Gastroesophageal sphincter (tissue), 4 donors: ENCODE data around the gene IBSP. TPM values are rescaled to one million over a fixed set of nuclear protein-coding genes. Genes with fewer than 3 reads are reported as not detected.
A peak's percentile ranks its signal among the peaks of the same experiment; 100 is the strongest.

Experiments used
- ATAC-seq: fragments of 150-250 bp; one replicate; pipeline ENCODE4 v1.9.1; 2016; ENCODE audit warnings: mild to moderate bottlenecking, moderate library complexity
- H3K27ac ChIP-seq, 4 donors: fragments of 200-600 bp; sonication (generic) in 3 of 4; 1 replicate in 3 of 4; 2 replicates in 1 of 4; pipeline ENCODE4 v1.5.1; 2016 to 2019
- H3K27me3 ChIP-seq: fragments of 200-600 bp; sonication (generic); one replicate; pipeline ENCODE4 v1.5.1; 2019
- H3K36me3 ChIP-seq, 2 donors: fragments of 200-600 bp; sonication (generic); one replicate each; pipeline ENCODE4 v1.5.1; 2019; ENCODE audit warnings: control low read depth in 1 of 2
- H3K4me1 ChIP-seq, 3 donors: fragments of 200-600 bp; sonication (generic); 1 replicate in 2 of 3; 2 replicates in 1 of 3; pipeline ENCODE4 v1.5.1; 2016 to 2019; ENCODE audit warnings: control low read depth in 2 of 3
- H3K4me3 ChIP-seq, 2 donors: fragments of 200-600 bp; sonication (generic); one replicate each; pipeline ENCODE4 v1.5.1; 2019; ENCODE audit warnings: mild to moderate bottlenecking in 1 of 2, moderate library complexity in 1 of 2
- H3K9me3 ChIP-seq, 3 donors: fragments of 200-600 bp; sonication (generic); one replicate each; pipeline ENCODE4 v1.5.1; 2017 to 2019; ENCODE audit warnings: control low read depth in 2 of 3
- CTCF ChIP-seq, 4 experiments: fragments of 200-600 bp in 2 of 4; fragments of 450-650 bp in 2 of 4; sonication (generic) in 1 of 4; IDR thresholded peaks; one replicate each; pipeline ENCODE4 v1.5.1; 2017 to 2019; ENCODE audit warnings: antibody characterized with exemption in 4 of 4, mild to moderate bottlenecking in 2 of 4, moderate library complexity in 2 of 4
- EP300 ChIP-seq: sonication (generic); formaldehyde crosslinking; IDR thresholded peaks from one replicate; pipeline ENCODE4 v1.6.1; 2017; ENCODE audit warnings: antibody characterized with exemption, mild to moderate bottlenecking
- POLR2A ChIP-seq, 2 donors: fragments of 450-650 bp; IDR thresholded peaks; one replicate each; pipeline ENCODE4 v1.6.1; 2017; ENCODE audit warnings: antibody characterized with exemption in 2 of 2, mild to moderate bottlenecking in 2 of 2, moderate library complexity in 1 of 2
- POLR2AphosphoS5 ChIP-seq: sonication (generic); formaldehyde crosslinking; IDR thresholded peaks from one replicate; pipeline ENCODE4 v1.6.1; 2017; ENCODE audit warnings: antibody characterized with exemption
- WGBS, 2 donors: methylation state at CpG; one replicate each; pipeline ENCODE4 v1.1.5; 2018; ENCODE audit warnings: low coverage in 1 of 2; 5-methylcytosine and 5-hydroxymethylcytosine counted together
- total RNA-seq, 4 donors: library from RNA; depleted of rRNA; stranded (reverse); fragments of >200 nt; gene quantifications; one replicate each; pipeline ENCODE4 v1.1.0, GENCODE V29; 2016

Gene IBSP
- total RNA-seq, 4 donors from 2014 or later = not detected

GRCh38 chr4:87805971-87806370 is 6.6 kb downstream of the IBSP start:
- Histone ChIP-seq H3K27ac (no peak overlapping the region), H3K4me1 (no peaks in the 10 kb centered on the region), H3K4me3 (no peak overlapping the region), H3K36me3 (no peaks in the 10 kb centered on the region), H3K27me3 (no peaks in the 10 kb centered on the region), H3K9me3 (no peaks in the 10 kb centered on the region)
- no peak for ATAC-seq
- no peak for TF ChIP-seq CTCF (IDR thresholded peaks at IDR 0.05)
- no peak for TF ChIP-seq EP300
- no peak for TF ChIP-seq POLR2AphosphoS5
- no peak for TF ChIP-seq POLR2A (IDR thresholded peaks at IDR 0.05)
- WGBS, 2 donors = 75 to 84% methylated on average over 2 of the region's 2 CpGs

- ATAC-seq = no peak
- H3K36me3 ChIP-seq = no peaks in the 10 kb centered on the region
- H3K4me3 ChIP-seq = no peak overlapping the region
- H3K9me3 ChIP-seq = no peaks in the 10 kb centered on the region
- H3K4me1 ChIP-seq = no peaks in the 10 kb centered on the region
- no peak overlapping the region for H3K27ac ChIP-seq
- 82 to 94% methylated on average over 3 of the region's 3 CpGs for WGBS, 2 donors
- TF ChIP-seq POLR2AphosphoS5 = no peak
- no peak for TF ChIP-seq CTCF (IDR thresholded peaks at IDR 0.05)
- no peaks in the 10 kb centered on the region for H3K27me3 ChIP-seq
Observed at GRCh38 chr4:87806520-87806919, 7.2 kb downstream of the IBSP start.

- TF ChIP-seq CTCF (IDR thresholded peaks at IDR 0.05) = no peak
- no peak for TF ChIP-seq POLR2A (IDR thresholded peaks at IDR 0.05)
- no peak for TF ChIP-seq EP300
- TF ChIP-seq POLR2AphosphoS5 = no peak
- Histone ChIP-seq H3K27ac (no peak overlapping the region), H3K9me3 (no peaks in the 10 kb centered on the region), H3K4me1 (no peaks in the 10 kb centered on the region), H3K27me3 (no peaks in the 10 kb centered on the region), H3K36me3 (no peaks in the 10 kb centered on the region), H3K4me3 (no peak overlapping the region)
- peak; percentile 57 for ATAC-seq
- WGBS, 2 donors = 57 to 66% methylated on average over 3 of the region's 3 CpGs
Observed at GRCh38 chr4:87807402-87807801, 8.0 kb downstream of the IBSP start.

GRCh38 chr4:87811977-87812376 is 12.6 kb downstream of the IBSP start:
- Histone ChIP-seq H3K9me3 (no peaks in the 10 kb centered on the region), H3K36me3 (no peaks in the 10 kb centered on the region), H3K27ac (no peak overlapping the region), H3K4me3 (no peak overlapping the region), H3K27me3 (no peaks in the 10 kb centered on the region), H3K4me1 (no peaks in the 10 kb centered on the region)
- ATAC-seq = no peak
- TF ChIP-seq CTCF (IDR thresholded peaks at IDR 0.05) = no peak
- TF ChIP-seq POLR2A (IDR thresholded peaks at IDR 0.05) = no peak
- TF ChIP-seq EP300 = no peak
- TF ChIP-seq POLR2AphosphoS5 = no peak
- WGBS, 2 donors = 91 to 96% methylated on average over 2 of the region's 2 CpGs

- TF ChIP-seq EP300 (no peak), POLR2AphosphoS5 (no peak), CTCF (IDR thresholded peaks at IDR 0.05) (no peak)
- Histone ChIP-seq H3K27me3 (no peaks in the 10 kb centered on the region), H3K9me3 (no peaks in the 10 kb centered on the region), H3K4me3 (no peak overlapping the region), H3K36me3 (no peaks in the 10 kb centered on the region), H3K27ac (no peak overlapping the region), H3K4me1 (no peaks in the 10 kb centered on the region)
- ATAC-seq = no peak
- 50 to 80% methylated on average over 1 of the region's 8 CpGs for WGBS, 2 donors
Observed at GRCh38 chr4:87819281-87819919, 20.0 kb downstream of the IBSP start.
